ENCODE data around the gene ST6GALNAC4. TPM values are rescaled to one million over a fixed set of nuclear protein-coding genes. Genes with fewer than 3 reads are reported as not detected.
"Not testable (repeated sequence)": the region's sequence is repeated elsewhere in the genome, so short reads cannot be mapped to it uniquely, and the experiment has no call there.

ST6GALNAC4 gene
- polyA plus RNA-seq, 1 donor (not counting 4 experiments of a cell fraction or from before 2014, with no cell fraction given): 5.8 TPM

DNA sequence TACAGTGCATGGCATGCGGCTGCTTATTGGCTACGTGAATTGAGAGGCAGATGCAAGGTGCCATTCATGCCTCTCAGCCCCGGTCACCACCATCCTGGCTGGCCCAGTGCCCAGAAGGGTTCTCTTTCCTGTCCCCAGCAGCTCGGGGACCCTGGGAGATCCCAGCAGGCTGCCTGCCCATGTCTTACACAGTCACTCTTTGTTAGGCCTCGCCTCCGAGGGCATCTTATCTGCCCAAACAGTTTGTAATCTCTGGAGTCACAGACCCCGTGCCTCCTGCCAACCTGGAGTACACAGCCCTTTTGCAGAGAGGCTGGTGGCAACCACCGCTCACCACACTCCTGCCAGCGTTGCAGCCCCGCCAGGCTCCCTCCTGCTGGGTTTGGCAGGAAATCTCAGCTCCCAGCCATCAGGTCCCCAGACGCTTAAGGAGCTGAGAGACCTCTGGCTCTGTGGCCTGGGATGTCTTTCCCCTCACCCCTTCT lies 32.4 kb downstream of the ST6GALNAC4 start:
- H4K20me1 ChIP-seq (ENCODE audit: control insufficient read depth, extremely low read depth, insufficient read depth, low read length): no peaks in the 10 kb centered on the region
- dilution Hi-C loops (cut with MboI; ENCODE audit: extremely low pct_ligation_motif_present, low sequenced_read_pairs): no loop called here
- H3K36me3 ChIP-seq (ENCODE audit: control insufficient read depth in 2 of 2, extremely low read depth in 1 of 2, insufficient read depth in 2 of 2, low read length in 2 of 2): peaks cover 4 to 12% of the 10 kb centered on the region in 2 experiments
- no peak overlapping the region for H3K4me3 ChIP-seq (ENCODE audit: control insufficient read depth in 2 of 3, extremely low read depth in 1 of 3, insufficient read depth in 2 of 3, low read depth in 1 of 3, low read length in 3 of 3)
- H3K4me2 ChIP-seq (ENCODE audit: control insufficient read depth, extremely low read depth, insufficient read depth, low read depth, low read length): no peak overlapping the region
- no peaks in the 10 kb centered on the region for H3K79me2 ChIP-seq (ENCODE audit: control insufficient read depth, insufficient read depth, low read length)
- TF ChIP-seq EZH2 (IDR thresholded peaks at IDR 0.05; ENCODE audit: low read length): no peak
- TF ChIP-seq, protein P1, sequence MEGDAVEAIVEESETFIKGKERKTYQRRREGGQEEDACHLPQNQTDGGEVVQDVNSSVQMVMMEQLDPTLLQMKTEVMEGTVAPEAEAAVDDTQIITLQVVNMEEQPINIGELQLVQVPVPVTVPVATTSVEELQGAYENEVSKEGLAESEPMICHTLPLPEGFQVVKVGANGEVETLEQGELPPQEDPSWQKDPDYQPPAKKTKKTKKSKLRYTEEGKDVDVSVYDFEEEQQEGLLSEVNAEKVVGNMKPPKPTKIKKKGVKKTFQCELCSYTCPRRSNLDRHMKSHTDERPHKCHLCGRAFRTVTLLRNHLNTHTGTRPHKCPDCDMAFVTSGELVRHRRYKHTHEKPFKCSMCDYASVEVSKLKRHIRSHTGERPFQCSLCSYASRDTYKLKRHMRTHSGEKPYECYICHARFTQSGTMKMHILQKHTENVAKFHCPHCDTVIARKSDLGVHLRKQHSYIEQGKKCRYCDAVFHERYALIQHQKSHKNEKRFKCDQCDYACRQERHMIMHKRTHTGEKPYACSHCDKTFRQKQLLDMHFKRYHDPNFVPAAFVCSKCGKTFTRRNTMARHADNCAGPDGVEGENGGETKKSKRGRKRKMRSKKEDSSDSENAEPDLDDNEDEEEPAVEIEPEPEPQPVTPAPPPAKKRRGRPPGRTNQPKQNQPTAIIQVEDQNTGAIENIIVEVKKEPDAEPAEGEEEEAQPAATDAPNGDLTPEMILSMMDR (optimal IDR thresholded peaks at IDR 0.05 in 1 of 3, IDR thresholded peaks at IDR 0.05 in 1 of 3, conservative IDR thresholded peaks at IDR 0.05 in 1 of 3; ENCODE audit: extremely low read depth in 1 of 3, insufficient read depth in 2 of 3, low read length in 3 of 3): no peak
- no peak overlapping the region for H3K9ac ChIP-seq (ENCODE audit: control insufficient read depth, extremely low read depth, insufficient read depth, low read length)
- no peaks in the 10 kb centered on the region for H3K9me3 ChIP-seq (ENCODE audit: control insufficient read depth, low read depth, low read length)
- H3K9me1 ChIP-seq (ENCODE audit: control insufficient read depth, extremely low read depth, insufficient read depth, low read length): no peaks in the 10 kb centered on the region
- FAIRE-seq (no peak), DNase-seq (ENCODE audit: low read depth, low spot score) (no peak)
- H2AFZ ChIP-seq (ENCODE audit: control insufficient read depth, low read length): no peak overlapping the region
- no peaks in the 10 kb centered on the region for H3K27me3 ChIP-seq (ENCODE audit: control insufficient read depth, extremely low read depth, insufficient read depth, low read length)
- H3K27ac ChIP-seq (ENCODE audit: control insufficient read depth, insufficient read depth, low read length): no peak overlapping the region
- H3K4me1 ChIP-seq (ENCODE audit: control insufficient read depth, extremely low read depth, insufficient read depth, low read length): no peaks in the 10 kb centered on the region

DNA sequence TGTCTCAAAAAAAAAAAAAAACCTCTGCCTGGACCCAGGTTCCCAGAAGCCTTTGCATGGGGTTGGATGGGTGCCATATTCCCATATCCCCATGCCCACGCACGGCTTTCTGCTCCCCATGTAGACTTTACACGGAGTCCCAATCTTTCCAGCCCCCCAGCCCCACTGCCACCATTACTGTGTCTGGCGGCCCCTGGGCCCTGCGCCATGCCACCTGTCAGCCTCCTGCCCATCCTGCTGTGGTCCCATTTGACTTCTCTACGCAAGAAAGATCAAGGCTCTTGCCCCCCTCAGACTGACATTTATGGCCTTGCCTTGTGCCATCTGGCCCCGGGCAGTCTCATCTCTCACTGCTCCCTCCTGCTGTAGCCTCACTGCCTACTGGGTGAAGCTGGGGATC lies 32.9 kb downstream of the ST6GALNAC4 start:
- Histone ChIP-seq H3K27me3 (ENCODE audit: control insufficient read depth, extremely low read depth, insufficient read depth, low read length) (no peaks in the 10 kb centered on the region), H4K20me1 (ENCODE audit: control insufficient read depth, extremely low read depth, insufficient read depth, low read length) (no peaks in the 10 kb centered on the region), H3K4me2 (ENCODE audit: control insufficient read depth, extremely low read depth, insufficient read depth, low read depth, low read length) (no peak overlapping the region), H3K36me3 (ENCODE audit: control insufficient read depth in 2 of 2, extremely low read depth in 1 of 2, insufficient read depth in 2 of 2, low read length in 2 of 2) (peaks cover 4 to 12% of the 10 kb centered on the region in 2 experiments), H3K9ac (ENCODE audit: control insufficient read depth, extremely low read depth, insufficient read depth, low read length) (no peak overlapping the region), H3K79me2 (ENCODE audit: control insufficient read depth, insufficient read depth, low read length) (no peaks in the 10 kb centered on the region), H3K9me3 (ENCODE audit: control insufficient read depth, low read depth, low read length) (no peaks in the 10 kb centered on the region), H3K27ac (ENCODE audit: control insufficient read depth, insufficient read depth, low read length) (no peak overlapping the region), H3K4me1 (ENCODE audit: control insufficient read depth, extremely low read depth, insufficient read depth, low read length) (no peaks in the 10 kb centered on the region), H2AFZ (ENCODE audit: control insufficient read depth, low read length) (no peak overlapping the region), H3K4me3 (ENCODE audit: control insufficient read depth in 2 of 3, extremely low read depth in 1 of 3, insufficient read depth in 2 of 3, low read depth in 1 of 3, low read length in 3 of 3) (no peak overlapping the region), H3K9me1 (ENCODE audit: control insufficient read depth, extremely low read depth, insufficient read depth, low read length) (no peaks in the 10 kb centered on the region)
- TF ChIP-seq EZH2 (IDR thresholded peaks at IDR 0.05; ENCODE audit: low read length): no peak
- TF ChIP-seq, protein P1 (optimal IDR thresholded peaks at IDR 0.05 in 1 of 3, IDR thresholded peaks at IDR 0.05 in 1 of 3, conservative IDR thresholded peaks at IDR 0.05 in 1 of 3; ENCODE audit: extremely low read depth in 1 of 3, insufficient read depth in 2 of 3, low read length in 3 of 3): no peak
- FAIRE-seq (no peak), DNase-seq (ENCODE audit: low read depth, low spot score) (no peak)
- dilution Hi-C loops (cut with MboI; ENCODE audit: extremely low pct_ligation_motif_present, low sequenced_read_pairs): no loop called here

DNA sequence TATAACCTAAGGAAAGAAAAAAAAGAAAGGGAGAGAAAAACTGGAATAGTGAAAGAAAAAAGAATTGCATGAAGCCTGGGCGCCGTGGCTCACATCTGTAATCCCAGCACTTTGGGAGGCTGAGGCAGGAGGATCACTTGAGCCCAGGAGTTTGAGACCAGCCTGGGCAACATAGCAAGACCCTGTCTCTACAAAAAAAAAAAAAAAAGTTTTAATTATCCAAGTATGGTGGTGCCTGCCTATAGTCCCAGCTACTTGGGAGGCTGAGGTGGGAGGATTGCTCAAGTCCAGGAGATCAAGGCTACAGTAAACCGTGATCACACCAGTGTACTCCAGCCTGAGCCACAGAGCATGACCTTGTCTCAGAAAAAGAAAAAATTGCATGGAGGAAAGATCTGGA lies 35.1 kb downstream of the ST6GALNAC4 start:
- H4K20me1 ChIP-seq (ENCODE audit: control insufficient read depth, extremely low read depth, insufficient read depth, low read length); DNase-seq (ENCODE audit: low read depth, low spot score); H3K36me3 ChIP-seq (ENCODE audit: control insufficient read depth in 2 of 2, extremely low read depth in 1 of 2, insufficient read depth in 2 of 2, low read length in 2 of 2); H3K9ac ChIP-seq (ENCODE audit: control insufficient read depth, extremely low read depth, insufficient read depth, low read length); dilution Hi-C loops (cut with MboI; ENCODE audit: extremely low pct_ligation_motif_present, low sequenced_read_pairs); H3K4me3 ChIP-seq (ENCODE audit: control insufficient read depth in 2 of 3, extremely low read depth in 1 of 3, insufficient read depth in 2 of 3, low read depth in 1 of 3, low read length in 3 of 3); FAIRE-seq; H3K9me1 ChIP-seq (ENCODE audit: control insufficient read depth, extremely low read depth, insufficient read depth, low read length); H3K79me2 ChIP-seq (ENCODE audit: control insufficient read depth, insufficient read depth, low read length); H2AFZ ChIP-seq (ENCODE audit: control insufficient read depth, low read length); H3K27ac ChIP-seq (ENCODE audit: control insufficient read depth, insufficient read depth, low read length); H3K27me3 ChIP-seq (ENCODE audit: control insufficient read depth, extremely low read depth, insufficient read depth, low read length); H3K9me3 ChIP-seq (ENCODE audit: control insufficient read depth, low read depth, low read length); H3K4me2 ChIP-seq (ENCODE audit: control insufficient read depth, extremely low read depth, insufficient read depth, low read depth, low read length): not testable (repeated sequence)
- H3K4me1 ChIP-seq (ENCODE audit: control insufficient read depth, extremely low read depth, insufficient read depth, low read length): peaks cover 10% of the 10 kb centered on the region
